ENCODE data around the gene DUSP6. TPM values are rescaled to one million over a fixed set of nuclear protein-coding genes. Genes with fewer than 3 reads are reported as not detected.

The DUSP6 gene
- total RNA-seq, 1 donor from 2014 or later = 51.1 TPM

- TF ChIP-seq CTCF (IDR thresholded peaks at IDR 0.05) (no peak), POLR2AphosphoS5 (IDR thresholded peaks at IDR 0.05; ENCODE audit: insufficient read depth in 1 of 2, low read depth in 1 of 2) (no peak), POLR2A (IDR thresholded peaks at IDR 0.05) (no peak)
- Histone ChIP-seq H3K27ac (no peak overlapping the region), H3K36me3 (no peaks in the 10 kb centered on the region), H3K9me3 (no peaks in the 10 kb centered on the region), H3K4me1 (peaks cover 9% of the 10 kb centered on the region), H3K4me3 (no peak overlapping the region), H3K27me3 (no peaks in the 10 kb centered on the region)
- no peak for DNase-seq (ENCODE audit: extremely low spot score in 2 of 2)
- intact Hi-C loops (cut with DNase I) = no loop called here
Measured at GRCh38 chr12:89319606-89320005, 32.7 kb downstream of the DUSP6 start.

DNA sequence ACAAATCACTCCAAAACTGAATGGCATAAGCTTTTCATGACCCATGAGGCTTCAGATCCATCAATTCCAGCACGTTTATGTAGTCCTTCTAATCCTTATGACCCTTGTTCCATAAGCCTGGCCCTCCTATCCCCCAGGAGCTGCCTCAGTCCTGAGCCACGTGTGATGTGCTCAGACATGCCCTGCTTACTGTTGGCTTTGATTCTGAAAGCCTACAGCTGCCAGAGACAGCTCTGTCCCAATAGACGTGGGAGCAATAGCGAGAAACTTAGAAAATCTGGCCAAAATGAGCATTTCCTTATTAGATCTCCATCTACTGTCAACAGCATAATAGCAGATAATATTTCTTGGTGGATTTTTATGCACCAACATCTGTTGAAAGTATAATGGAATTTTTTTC is 33.2 kb downstream of the DUSP6 start:
- Histone ChIP-seq H3K9me3 (no peaks in the 10 kb centered on the region), H3K27me3 (no peaks in the 10 kb centered on the region), H3K36me3 (no peaks in the 10 kb centered on the region), H3K4me3 (no peak overlapping the region), H3K27ac (no peak overlapping the region), H3K4me1 (peaks cover 9% of the 10 kb centered on the region)
- no peak for TF ChIP-seq CTCF (IDR thresholded peaks at IDR 0.05)
- no peak for TF ChIP-seq POLR2AphosphoS5 (IDR thresholded peaks at IDR 0.05; ENCODE audit: insufficient read depth in 1 of 2, low read depth in 1 of 2)
- no peak for DNase-seq (ENCODE audit: extremely low spot score in 2 of 2)
- intact Hi-C loops (cut with DNase I) = no loop called here

GRCh38 chr12:89316705-89317139 is 35.6 kb downstream of the DUSP6 start:
- H3K9me3 ChIP-seq = no peaks in the 10 kb centered on the region
- no peak overlapping the region for H3K27ac ChIP-seq
- H3K27me3 ChIP-seq = no peaks in the 10 kb centered on the region
- no peak for DNase-seq (ENCODE audit: extremely low spot score in 2 of 2)
- TF ChIP-seq POLR2A (IDR thresholded peaks at IDR 0.05) = no peak
- H3K36me3 ChIP-seq = no peaks in the 10 kb centered on the region
- peaks cover 9% of the 10 kb centered on the region for H3K4me1 ChIP-seq
- intact Hi-C loops (cut with DNase I) = no loop called here
- H3K4me3 ChIP-seq = no peak overlapping the region

GRCh38 chr12:89314060-89314761 is 38.1 kb downstream of the DUSP6 start:
- Histone ChIP-seq H3K27ac (no peak overlapping the region), H3K9me3 (no peaks in the 10 kb centered on the region), H3K27me3 (no peaks in the 10 kb centered on the region), H3K36me3 (no peaks in the 10 kb centered on the region), H3K4me3 (no peak overlapping the region), H3K4me1 (peaks cover 9% of the 10 kb centered on the region)
- intact Hi-C loops (cut with DNase I) = no loop called here
- TF ChIP-seq CTCF (IDR thresholded peaks at IDR 0.05) (no peak), POLR2A (IDR thresholded peaks at IDR 0.05) (no peak), POLR2AphosphoS5 (IDR thresholded peaks at IDR 0.05; ENCODE audit: insufficient read depth in 1 of 2, low read depth in 1 of 2) (no peak)
- no peak for DNase-seq (ENCODE audit: extremely low spot score in 2 of 2)

GRCh38 chr12:89311703-89312293 is 40.5 kb downstream of the DUSP6 start:
- no peak overlapping the region for H3K27ac ChIP-seq
- H3K9me3 ChIP-seq = no peaks in the 10 kb centered on the region
- no peaks in the 10 kb centered on the region for H3K27me3 ChIP-seq
- H3K4me1 ChIP-seq = peaks cover 6% of the 10 kb centered on the region
- H3K4me3 ChIP-seq = no peak overlapping the region
- DNase-seq (ENCODE audit: extremely low spot score in 2 of 2) = no peak
- intact Hi-C loops (cut with DNase I) = no loop called here
- TF ChIP-seq POLR2A (IDR thresholded peaks at IDR 0.05) (no peak), CTCF (IDR thresholded peaks at IDR 0.05) (no peak), POLR2AphosphoS5 (IDR thresholded peaks at IDR 0.05; ENCODE audit: insufficient read depth in 1 of 2, low read depth in 1 of 2) (no peak)
- H3K36me3 ChIP-seq = no peaks in the 10 kb centered on the region
